IMR-90 (cell line): Measurements from ENCODE around the gene NCAM1.

Experiments used
- BHLHE40 ChIP-seq: fragments of 150-350 bp; IDR thresholded peaks from 2 replicates; pipeline ENCODE4 v1.6.1; 2016; ENCODE audit warnings: mild to moderate bottlenecking, low read depth, low read length
- CEBPB ChIP-seq: IDR thresholded peaks from 2 replicates; pipeline ENCODE4 v1.6.1; 2012; ENCODE audit warnings: low read depth, low read length, improper control_type of control experiment
- CHD1 ChIP-seq: IDR thresholded peaks from 2 replicates; pipeline ENCODE4 v1.6.1; 2012; ENCODE audit warnings: low read depth, low read length, improper control_type of control experiment
- FOS ChIP-seq: fragments of 150-350 bp; IDR thresholded peaks from 2 replicates; pipeline ENCODE4 v1.6.1; 2016; ENCODE audit warnings: low read depth, low read length
- MAFK ChIP-seq: IDR thresholded peaks from 2 replicates; pipeline ENCODE4 v1.6.1; 2012; ENCODE audit warnings: low read depth, low read length, improper control_type of control experiment
- MAZ ChIP-seq: IDR thresholded peaks from 2 replicates; pipeline ENCODE4 v1.6.1; 2012; ENCODE audit warnings: low read depth, mild to moderate bottlenecking, low read length, improper control_type of control experiment, moderate library complexity, borderline replicate concordance
- MXI1 ChIP-seq: IDR thresholded peaks from 2 replicates; pipeline ENCODE4 v1.6.1; 2012; ENCODE audit warnings: low read depth, mild to moderate bottlenecking, low read length, moderate library complexity, borderline replicate concordance
- POLR2A ChIP-seq: IDR thresholded peaks from 2 replicates; pipeline ENCODE4 v1.6.1; 2012; ENCODE audit warnings: mild to moderate bottlenecking, low read depth, low read length
- RAD21 ChIP-seq: IDR thresholded peaks from 2 replicates; pipeline ENCODE4 v1.6.1; 2012; ENCODE audit warnings: low read length, improper control_type of control experiment
- RFX5 ChIP-seq: IDR thresholded peaks from 2 replicates; pipeline ENCODE4 v1.8.0; 2012; ENCODE audit warnings: low read depth, mild to moderate bottlenecking, low read length, moderate library complexity
- SMC3 ChIP-seq: fragments of 150-350 bp; IDR thresholded peaks from 2 replicates; pipeline ENCODE4 v1.6.1; 2016; ENCODE audit warnings: low read depth, mild to moderate bottlenecking, antibody characterized with exemption, low read length, moderate library complexity
- TF ChIP-seq, protein P1 (sequence below): conservative IDR thresholded peaks from 2 replicates; pipeline ENCODE4 v1.5.1; 2012; ENCODE audit warnings: mild to moderate bottlenecking, low read depth, low read length, improper control_type of control experiment
- TF ChIP-seq, protein P2 (sequence below): fragments of 150-350 bp; IDR thresholded peaks from 2 replicates; pipeline ENCODE4 v1.6.1; 2017; ENCODE audit warnings: mild to moderate bottlenecking, antibody characterized with exemption, low read length, low read depth

DNA sequence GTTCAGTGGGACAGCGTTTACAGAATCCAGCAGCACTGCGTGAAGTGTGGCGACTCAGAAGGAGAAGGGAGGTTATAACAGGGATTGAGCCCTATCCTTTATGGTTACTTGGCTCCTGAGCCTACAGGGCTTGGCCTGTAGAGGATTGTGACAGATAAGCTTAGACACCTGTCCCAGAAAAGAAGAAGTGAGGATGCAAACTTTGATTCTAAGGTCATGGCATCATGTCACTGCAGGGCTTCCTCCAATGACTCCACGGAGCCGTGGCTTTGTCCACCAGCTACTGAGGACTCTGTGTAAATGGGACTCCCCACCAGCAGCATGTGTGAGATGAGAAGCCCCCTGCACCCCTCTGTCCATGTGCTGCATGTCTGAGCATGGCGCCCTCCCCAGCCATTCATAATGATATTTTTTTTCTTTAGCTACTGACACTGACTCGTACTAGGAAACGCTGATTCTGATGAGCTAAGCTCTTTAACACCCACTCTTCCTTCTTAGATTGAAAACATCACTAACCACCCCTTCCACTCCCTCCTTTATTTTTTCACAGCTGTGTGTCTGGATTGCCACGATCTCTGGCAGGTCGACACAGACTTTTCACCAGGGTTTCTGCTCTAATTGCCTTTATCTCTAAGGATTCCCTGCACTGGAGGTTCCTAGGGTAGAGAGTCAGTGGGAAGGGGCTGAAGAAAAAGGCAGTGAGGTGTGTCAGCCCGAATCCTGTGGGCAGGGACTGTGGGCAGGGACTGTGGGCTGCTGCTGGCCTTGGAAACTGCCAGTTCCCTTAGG is 287.7 kb downstream of the NCAM1 start:
- no peak for TF ChIP-seq RAD21
- TF ChIP-seq MXI1, result no peak
- no peak for TF ChIP-seq RFX5
- TF ChIP-seq, protein P1, sequence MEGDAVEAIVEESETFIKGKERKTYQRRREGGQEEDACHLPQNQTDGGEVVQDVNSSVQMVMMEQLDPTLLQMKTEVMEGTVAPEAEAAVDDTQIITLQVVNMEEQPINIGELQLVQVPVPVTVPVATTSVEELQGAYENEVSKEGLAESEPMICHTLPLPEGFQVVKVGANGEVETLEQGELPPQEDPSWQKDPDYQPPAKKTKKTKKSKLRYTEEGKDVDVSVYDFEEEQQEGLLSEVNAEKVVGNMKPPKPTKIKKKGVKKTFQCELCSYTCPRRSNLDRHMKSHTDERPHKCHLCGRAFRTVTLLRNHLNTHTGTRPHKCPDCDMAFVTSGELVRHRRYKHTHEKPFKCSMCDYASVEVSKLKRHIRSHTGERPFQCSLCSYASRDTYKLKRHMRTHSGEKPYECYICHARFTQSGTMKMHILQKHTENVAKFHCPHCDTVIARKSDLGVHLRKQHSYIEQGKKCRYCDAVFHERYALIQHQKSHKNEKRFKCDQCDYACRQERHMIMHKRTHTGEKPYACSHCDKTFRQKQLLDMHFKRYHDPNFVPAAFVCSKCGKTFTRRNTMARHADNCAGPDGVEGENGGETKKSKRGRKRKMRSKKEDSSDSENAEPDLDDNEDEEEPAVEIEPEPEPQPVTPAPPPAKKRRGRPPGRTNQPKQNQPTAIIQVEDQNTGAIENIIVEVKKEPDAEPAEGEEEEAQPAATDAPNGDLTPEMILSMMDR, result no peak
- no peak for TF ChIP-seq MAFK
- TF ChIP-seq CEBPB, result no peak
- TF ChIP-seq POLR2A, result no peak
- no peak for TF ChIP-seq MAZ
- TF ChIP-seq BHLHE40, result no peak
- TF ChIP-seq SMC3, result no peak
- TF ChIP-seq FOS, result no peak
- no peak for TF ChIP-seq CHD1
- TF ChIP-seq, protein P2, sequence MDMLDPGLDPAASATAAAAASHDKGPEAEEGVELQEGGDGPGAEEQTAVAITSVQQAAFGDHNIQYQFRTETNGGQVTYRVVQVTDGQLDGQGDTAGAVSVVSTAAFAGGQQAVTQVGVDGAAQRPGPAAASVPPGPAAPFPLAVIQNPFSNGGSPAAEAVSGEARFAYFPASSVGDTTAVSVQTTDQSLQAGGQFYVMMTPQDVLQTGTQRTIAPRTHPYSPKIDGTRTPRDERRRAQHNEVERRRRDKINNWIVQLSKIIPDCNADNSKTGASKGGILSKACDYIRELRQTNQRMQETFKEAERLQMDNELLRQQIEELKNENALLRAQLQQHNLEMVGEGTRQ, result no peak
